Neural progenitor cell (in vitro differentiated cells): ENCODE results near the gene SLC5A5. TPM values are rescaled to one million over a fixed set of nuclear protein-coding genes. Genes with fewer than 3 reads are reported as not detected.

ENCODE experiments used
- DNase-seq: peaks from one replicate; pipeline ENCODE4 v3.0.0-alpha.2; 2016; ENCODE audit warnings: low spot score
- H2AFZ ChIP-seq: fragments of 200-600 bp; sonication (generic); replicated peaks from 2 replicates; pipeline ENCODE4 v1.6.1; 2016; ENCODE audit warnings: antibody characterized with exemption
- H3F3A ChIP-seq: fragments of 200-600 bp; sonication (generic); 2 replicates; pipeline ENCODE4 v1.6.1; 2016; ENCODE audit warnings: antibody characterized with exemption, low read depth
- H3K27ac ChIP-seq: fragments of 200-600 bp; sonication (generic); 2 replicates; pipeline ENCODE4 v1.5.1; 2016; ENCODE audit warnings: mild to moderate bottlenecking
- H3K27me3 ChIP-seq: fragments of 200-600 bp; sonication (generic); 2 replicates; pipeline ENCODE4 v1.6.1; 2016; ENCODE audit warnings: mild to moderate bottlenecking, moderate library complexity
- H3K36me3 ChIP-seq: fragments of 200-600 bp; sonication (generic); 2 replicates; pipeline ENCODE4 v1.5.1; 2016
- H3K4me1 ChIP-seq: fragments of 200-600 bp; sonication (generic); 2 replicates; pipeline ENCODE4 v1.6.1; 2016; ENCODE audit warnings: mixed run types
- H3K4me2 ChIP-seq: fragments of 200-600 bp; sonication (generic); 2 replicates; pipeline ENCODE4 v1.6.1; 2016
- H3K4me3 ChIP-seq: fragments of 200-600 bp; sonication (generic); 2 replicates; pipeline ENCODE4 v1.5.1; 2016
- H3K79me2 ChIP-seq: fragments of 200-600 bp; sonication (generic); 2 replicates; pipeline ENCODE4 v1.6.1; 2016; ENCODE audit warnings: low read depth
- H3K9ac ChIP-seq: fragments of 200-600 bp; sonication (generic); 2 replicates; pipeline ENCODE4 v1.6.1; 2016
- H3K9me3 ChIP-seq: fragments of 200-600 bp; sonication (generic); 2 replicates; pipeline ENCODE4 v1.5.1; 2016; ENCODE audit warnings: low read depth
- H4K20me1 ChIP-seq: fragments of 200-600 bp; sonication (generic); 2 replicates; pipeline ENCODE4 v1.6.1; 2016; ENCODE audit warnings: low read depth
- H3K27ac Mint-ChIP-seq: 3 replicates; pipeline ENCODE4 v1.8.0; 2021; ENCODE audit warnings: mixed read lengths
- H3K27me3 Mint-ChIP-seq: 2 replicates; pipeline ENCODE4 v1.8.0; 2022; ENCODE audit warnings: low read depth, mild to moderate bottlenecking, inconsistent platforms, moderate library complexity, mixed read lengths; ENCODE audit not compliant: insufficient read depth
- H3K36me3 Mint-ChIP-seq: 3 replicates; pipeline ENCODE4 v1.8.0; 2021; ENCODE audit warnings: mixed read lengths
- H3K4me1 Mint-ChIP-seq: 3 replicates; pipeline ENCODE4 v1.8.0; 2021; ENCODE audit warnings: mixed read lengths
- H3K4me3 Mint-ChIP-seq: 3 replicates; pipeline ENCODE4 v1.8.0; 2021; ENCODE audit warnings: mild to moderate bottlenecking, moderate library complexity, mixed read lengths
- H3K9me3 Mint-ChIP-seq: 3 replicates; pipeline ENCODE4 v1.8.0; 2020; ENCODE audit warnings: mixed read lengths
- CTCF ChIP-seq: fragments of 200-600 bp; sonication (generic); IDR thresholded peaks from 2 replicates; pipeline ENCODE4 v1.5.1; 2017; ENCODE audit warnings: antibody characterized with exemption, mild to moderate bottlenecking
- EZH2 ChIP-seq: fragments of 200-600 bp; sonication (generic); IDR thresholded peaks from 2 replicates; pipeline ENCODE4 v1.6.1; 2017; ENCODE audit warnings: antibody characterized with exemption, mild to moderate bottlenecking, moderate library complexity
- EZH2phosphoT487 ChIP-seq: fragments of 200-600 bp; sonication (generic); IDR thresholded peaks from 2 replicates; pipeline ENCODE4 v1.6.1; 2017; ENCODE audit warnings: antibody characterized with exemption
- total RNA-seq: library from RNA; depleted of rRNA; stranded (reverse); fragments of >200 nt; gene quantifications from 2 replicates; pipeline ENCODE4 v1.2.3, GENCODE V29; 2015; ENCODE audit warnings: low replicate concordance

SLC5A5 gene
- total RNA-seq, 1 donor from 2014 or later: 0.51 TPM

GRCh38 chr19:17832443-17833208 is 39.1 kb upstream of the SLC5A5 start:
- Histone ChIP-seq H3K27ac (no peak overlapping the region), H4K20me1 (peaks cover 4% of the 10 kb centered on the region), H3K4me3 (no peak overlapping the region), H3K4me1 (peaks cover 13% of the 10 kb centered on the region), H3K79me2 (no peaks in the 10 kb centered on the region), H2AFZ (no peak overlapping the region), H3K9ac (no peak overlapping the region), H3F3A (peaks cover 38% of the 10 kb centered on the region), H3K36me3 (no peaks in the 10 kb centered on the region), H3K27me3 (peaks cover 20% of the 10 kb centered on the region), H3K9me3 (no peaks in the 10 kb centered on the region), H3K4me2 (no peak overlapping the region)
- no peak for TF ChIP-seq CTCF
- TF ChIP-seq EZH2: no peak
- no peak for TF ChIP-seq EZH2phosphoT487
- peaks cover 30% of the 10 kb centered on the region for H3K4me1 Mint-ChIP-seq
- no peaks in the 10 kb centered on the region for H3K36me3 Mint-ChIP-seq
- H3K27ac Mint-ChIP-seq: no peak overlapping the region
- peaks cover 6% of the 10 kb centered on the region for H3K27me3 Mint-ChIP-seq
- no peak for DNase-seq
- peak overlapping the region; percentile 64 for H3K4me3 Mint-ChIP-seq
- no peaks in the 10 kb centered on the region for H3K9me3 Mint-ChIP-seq

- H3K4me3 Mint-ChIP-seq: peak overlapping the region; percentile 2
- Histone ChIP-seq H3K9me3 (no peaks in the 10 kb centered on the region), H3K79me2 (no peaks in the 10 kb centered on the region), H2AFZ (no peak overlapping the region), H3K27me3 (peaks cover 29% of the 10 kb centered on the region), H3K9ac (no peak overlapping the region), H3K27ac (no peak overlapping the region), H3F3A (peaks cover 33% of the 10 kb centered on the region), H3K4me1 (peaks cover 13% of the 10 kb centered on the region), H4K20me1 (peaks cover 4% of the 10 kb centered on the region), H3K4me3 (no peak overlapping the region), H3K4me2 (peak overlapping the region; percentile 7), H3K36me3 (no peaks in the 10 kb centered on the region)
- TF ChIP-seq EZH2 (no peak), CTCF (peak; percentile 42)
- peaks cover 12% of the 10 kb centered on the region for H3K27me3 Mint-ChIP-seq
- H3K27ac Mint-ChIP-seq: no peak overlapping the region
- DNase-seq: peak; percentile 58
- H3K4me1 Mint-ChIP-seq: peaks cover 34% of the 10 kb centered on the region
- H3K36me3 Mint-ChIP-seq: no peaks in the 10 kb centered on the region
- no peaks in the 10 kb centered on the region for H3K9me3 Mint-ChIP-seq
Observed at GRCh38 chr19:17834350-17835181, 37.2 kb upstream of the SLC5A5 start.

GRCh38 chr19:17835182-17836006 is 36.4 kb upstream of the SLC5A5 start:
- Mint-ChIP-seq H3K4me3 (peak overlapping the region; percentile 2), H3K27ac (peak overlapping the region; percentile 8), H3K4me1 (peaks cover 28% of the 10 kb centered on the region), H3K9me3 (no peaks in the 10 kb centered on the region), H3K36me3 (no peaks in the 10 kb centered on the region), H3K27me3 (peaks cover 14% of the 10 kb centered on the region)
- peak overlapping the region; percentile 7 for H3K4me2 ChIP-seq
- H3K27ac ChIP-seq: no peak overlapping the region
- no peak overlapping the region for H3K9ac ChIP-seq
- H3K27me3 ChIP-seq: peaks cover 38% of the 10 kb centered on the region
- H3K9me3 ChIP-seq: no peaks in the 10 kb centered on the region
- H3K4me1 ChIP-seq: peaks cover 13% of the 10 kb centered on the region
- H3K4me3 ChIP-seq: no peak overlapping the region
- TF ChIP-seq EZH2phosphoT487 (no peak), CTCF (no peak), EZH2 (no peak)
- H2AFZ ChIP-seq: no peak overlapping the region
- no peaks in the 10 kb centered on the region for H3K79me2 ChIP-seq
- H3F3A ChIP-seq: peaks cover 25% of the 10 kb centered on the region
- no peaks in the 10 kb centered on the region for H3K36me3 ChIP-seq
- DNase-seq: no peak
- peaks cover 4% of the 10 kb centered on the region for H4K20me1 ChIP-seq
